Ishikawa (cell line): Measurements from ENCODE around the gene P2RY12.

Source experiments
- CEBPB ChIP-seq: IDR thresholded peaks from 2 replicates; pipeline ENCODE4 v1.6.1; 2012
- EGR1 ChIP-seq: IDR thresholded peaks from 2 replicates; pipeline ENCODE4 v1.6.1; 2012
- EP300 ChIP-seq: IDR thresholded peaks from 2 replicates; pipeline ENCODE4 v1.6.1; 2012; ENCODE audit warnings: borderline replicate concordance
- FOXM1 ChIP-seq: IDR thresholded peaks from 2 replicates; pipeline ENCODE4 v1.6.1; 2012; ENCODE audit warnings: low read depth, borderline replicate concordance
- TAF1 ChIP-seq: IDR thresholded peaks from 2 replicates; pipeline ENCODE4 v1.6.1; 2012; ENCODE audit warnings: low read depth, mild to moderate bottlenecking
- TEAD4 ChIP-seq: IDR thresholded peaks from 2 replicates; pipeline ENCODE4 v1.6.1; 2012
- YY1 ChIP-seq: IDR thresholded peaks from 2 replicates; pipeline ENCODE4 v1.6.1; 2012; ENCODE audit warnings: low read depth
- TF ChIP-seq, protein P1 (sequence below): IDR thresholded peaks from 2 replicates; pipeline ENCODE4 v1.6.1; 2012; ENCODE audit warnings: low read depth, mild to moderate bottlenecking
- TF ChIP-seq, protein P2 (sequence below): IDR thresholded peaks from 2 replicates; pipeline ENCODE4 v1.6.1; 2012

DNA sequence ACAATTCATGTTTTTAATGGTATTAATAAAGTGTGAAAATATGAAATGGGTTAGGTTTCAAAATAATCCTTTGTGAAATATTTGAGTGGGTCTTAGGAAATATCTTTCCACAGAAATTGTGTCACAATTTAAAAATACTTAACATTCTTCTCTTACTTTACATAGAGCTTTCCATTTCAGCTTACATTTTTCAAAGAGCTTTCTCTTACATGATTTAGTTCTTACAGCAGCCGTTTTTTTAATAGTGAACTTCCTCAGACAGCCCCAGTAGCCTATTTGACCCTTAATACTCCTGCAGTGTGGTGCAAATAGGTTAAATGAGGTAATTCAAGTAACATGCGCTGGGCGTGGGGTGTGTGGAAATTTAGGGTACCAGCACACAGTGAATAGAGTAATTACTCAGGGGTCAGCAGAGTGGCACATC lies 21.8 kb downstream of the P2RY12 start:
- TF ChIP-seq EP300 (no peak), YY1 (no peak), TAF1 (no peak), EGR1 (no peak), CEBPB (no peak), FOXM1 (no peak), TEAD4 (no peak)
- TF ChIP-seq, protein P1, sequence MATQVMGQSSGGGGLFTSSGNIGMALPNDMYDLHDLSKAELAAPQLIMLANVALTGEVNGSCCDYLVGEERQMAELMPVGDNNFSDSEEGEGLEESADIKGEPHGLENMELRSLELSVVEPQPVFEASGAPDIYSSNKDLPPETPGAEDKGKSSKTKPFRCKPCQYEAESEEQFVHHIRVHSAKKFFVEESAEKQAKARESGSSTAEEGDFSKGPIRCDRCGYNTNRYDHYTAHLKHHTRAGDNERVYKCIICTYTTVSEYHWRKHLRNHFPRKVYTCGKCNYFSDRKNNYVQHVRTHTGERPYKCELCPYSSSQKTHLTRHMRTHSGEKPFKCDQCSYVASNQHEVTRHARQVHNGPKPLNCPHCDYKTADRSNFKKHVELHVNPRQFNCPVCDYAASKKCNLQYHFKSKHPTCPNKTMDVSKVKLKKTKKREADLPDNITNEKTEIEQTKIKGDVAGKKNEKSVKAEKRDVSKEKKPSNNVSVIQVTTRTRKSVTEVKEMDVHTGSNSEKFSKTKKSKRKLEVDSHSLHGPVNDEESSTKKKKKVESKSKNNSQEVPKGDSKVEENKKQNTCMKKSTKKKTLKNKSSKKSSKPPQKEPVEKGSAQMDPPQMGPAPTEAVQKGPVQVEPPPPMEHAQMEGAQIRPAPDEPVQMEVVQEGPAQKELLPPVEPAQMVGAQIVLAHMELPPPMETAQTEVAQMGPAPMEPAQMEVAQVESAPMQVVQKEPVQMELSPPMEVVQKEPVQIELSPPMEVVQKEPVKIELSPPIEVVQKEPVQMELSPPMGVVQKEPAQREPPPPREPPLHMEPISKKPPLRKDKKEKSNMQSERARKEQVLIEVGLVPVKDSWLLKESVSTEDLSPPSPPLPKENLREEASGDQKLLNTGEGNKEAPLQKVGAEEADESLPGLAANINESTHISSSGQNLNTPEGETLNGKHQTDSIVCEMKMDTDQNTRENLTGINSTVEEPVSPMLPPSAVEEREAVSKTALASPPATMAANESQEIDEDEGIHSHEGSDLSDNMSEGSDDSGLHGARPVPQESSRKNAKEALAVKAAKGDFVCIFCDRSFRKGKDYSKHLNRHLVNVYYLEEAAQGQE = no peak
- TF ChIP-seq, protein P2, sequence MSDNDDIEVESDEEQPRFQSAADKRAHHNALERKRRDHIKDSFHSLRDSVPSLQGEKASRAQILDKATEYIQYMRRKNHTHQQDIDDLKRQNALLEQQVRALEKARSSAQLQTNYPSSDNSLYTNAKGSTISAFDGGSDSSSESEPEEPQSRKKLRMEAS = no peak
